Spleen (tissue), 11 donors: Measurements from ENCODE around the gene ADAMTS17. TPM values are rescaled to one million over a fixed set of nuclear protein-coding genes. Genes with fewer than 3 reads are reported as not detected.

Experiments
- DNase-seq: peaks from one replicate; pipeline ENCODE4 v3.0.0-alpha.2; 2020
- H3K27ac ChIP-seq, 8 donors: fragments of 200-600 bp; sonication (generic) in 7 of 8; 1 replicate in 4 of 8; 2 replicates in 4 of 8; pipeline versions ENCODE4 v1.5.0 to v1.8.0; 2016 to 2021; ENCODE audit warnings: inconsistent platforms in 4 of 8, mild to moderate bottlenecking in 4 of 8, moderate library complexity in 1 of 8
- H3K27me3 ChIP-seq, 7 donors: fragments of 200-600 bp; sonication (generic) in 6 of 7; replicated peaks in 1 of 7; 1 replicate in 4 of 7; 2 replicates in 3 of 7; pipeline versions ENCODE4 v1.5.0 to v1.8.0; 2016 to 2021; ENCODE audit warnings: inconsistent platforms in 3 of 7, mild to moderate bottlenecking in 1 of 7
- H3K36me3 ChIP-seq, 6 donors: fragments of 200-600 bp; sonication (generic) in 5 of 6; 1 replicate in 4 of 6; 2 replicates in 2 of 6; pipeline versions ENCODE4 v1.5.0 to v1.8.0; 2016 to 2021; ENCODE audit warnings: inconsistent platforms in 2 of 6
- H3K4me1 ChIP-seq, 6 donors: fragments of 200-600 bp; sonication (generic) in 5 of 6; 1 replicate in 3 of 6; 2 replicates in 3 of 6; pipeline versions ENCODE4 v1.5.0 to v1.8.0; 2016 to 2021; ENCODE audit warnings: inconsistent platforms in 3 of 6
- H3K4me3 ChIP-seq, 8 donors: fragments of 200-600 bp; sonication (generic) in 7 of 8; 1 replicate in 4 of 8; 2 replicates in 4 of 8; pipeline versions ENCODE4 v1.5.0 to v1.8.0; 2016 to 2021; ENCODE audit warnings: inconsistent platforms in 4 of 8, mild to moderate bottlenecking in 4 of 8, moderate library complexity in 2 of 8
- H3K9me3 ChIP-seq, 8 donors: fragments of 200-600 bp; sonication (generic) in 7 of 8; 1 replicate in 4 of 8; 2 replicates in 4 of 8; pipeline versions ENCODE4 v1.5.0 to v1.8.0; 2016 to 2021; ENCODE audit warnings: inconsistent platforms in 4 of 8
- CTCF ChIP-seq, 11 experiments: fragments of 200-600 bp in 7 of 11; fragments of 450-650 bp in 4 of 11; sonication (generic) in 4 of 11; IDR thresholded peaks in 8 of 11; conservative IDR thresholded peaks in 3 of 11; 1 replicate in 7 of 11; 2 replicates in 4 of 11; pipeline versions ENCODE4 v1.4.0 to v1.8.0; 2016 to 2021; ENCODE audit warnings: antibody characterized with exemption in 11 of 11, inconsistent platforms in 4 of 11, mild to moderate bottlenecking in 1 of 11
- POLR2A ChIP-seq, 3 donors: fragments of 450-650 bp; IDR thresholded peaks; one replicate each; pipeline ENCODE4 v1.5.1; 2017; ENCODE audit warnings: antibody characterized with exemption in 3 of 3, mild to moderate bottlenecking in 1 of 3
- POLR2AphosphoS5 ChIP-seq, 3 donors: sonication (generic); formaldehyde crosslinking; IDR thresholded peaks; one replicate each; pipeline ENCODE4 v1.5.1; 2017; ENCODE audit warnings: antibody characterized with exemption in 3 of 3
- WGBS, 5 donors: extraction: QIAGEN DNeasy Blood & Tissue Kit in 3 of 5; methylation state at CpG; one replicate each; pipeline versions ENCODE4 v1.1.5 to v1.1.7; 2013 to 2018; 5-methylcytosine and 5-hydroxymethylcytosine counted together
- intact Hi-C: fragments of 100-400 bp; cut with DNase I; formaldehyde crosslinking; loops from one replicate; pipeline ENCODE4 v1.15.0; 2023; ENCODE audit warnings: low total_unique reads
- polyA plus RNA-seq, 3 donors: library from polyadenylated mRNA; stranded (reverse); fragments of 200-250 nt; gene quantifications; one replicate each; pipeline ENCODE4 v1.2.1, GENCODE V29; 2013
- small RNA-seq, 4 donors: library from RNA; depleted of rRNA; stranded (forward); fragments of <200 nt; gene quantifications; one replicate each; pipeline ENCODE3, GENCODE V24; 2016
- total RNA-seq, 7 donors: library from RNA; depleted of rRNA in 3 of 7; stranded (reverse); fragments of >200 nt in 3 of 7; fragmentation: NEBNext Ultra II Directional in 4 of 7; extraction: Animal tissue kit (Norgen Biotek cat#: 25700) in 4 of 7; gene quantifications; one replicate each; pipeline versions ENCODE4 v1.1.0 to v1.2.1, GENCODE V29; 2016 to 2021
- donor health status: healthy with polysubstance abuse.
- donor health status: DM: no; HTN: no; CAD: no; lungs with moderate emphysema.
- donor health status: DM: no; HTN: no; CAD: no.
- donor health status: Bipolar disorder and iron deficiency.
- donor health status: healthy.
- donor health status: DM: no; HTN: no; CAD: no.
- donor health status: DM: yes; HTN: yes; CAD: no.

The ADAMTS17 gene
- total and polyA plus RNA-seq, 10 donors = 0.21 to 13.2 (median 5.8) TPM

- H3K4me3 ChIP-seq = no peak overlapping the region
- intact Hi-C loops = no loop called here
- no peaks in the 10 kb centered on the region for H3K36me3 ChIP-seq
- peaks cover 0 to 14% (median 10%) of the 10 kb centered on the region in 6 donors for H3K4me1 ChIP-seq
- TF ChIP-seq POLR2AphosphoS5 (IDR thresholded peaks at IDR 0.05) = no peak
- no peak for TF ChIP-seq CTCF (IDR thresholded peaks at IDR 0.05 in 8 of 11, conservative IDR thresholded peaks at IDR 0.05 in 3 of 11)
- TF ChIP-seq POLR2A (IDR thresholded peaks at IDR 0.05) = no peak
- no peaks in the 10 kb centered on the region for H3K9me3 ChIP-seq
- H3K27ac ChIP-seq = no peak overlapping the region
- no peak for DNase-seq
- WGBS, 5 donors = 82 to 92% (median 87%) methylated on average over 3 of the region's 3 CpGs
- peaks cover 0 to 12% (median 0%) of the 10 kb centered on the region in 7 donors for H3K27me3 ChIP-seq
Measured at GRCh38 chr15:99923711-99924110, 418.1 kb downstream of the ADAMTS17 start.

Small RNA genes lying within 50 kb of the gene (small RNA-seq; reads per million reads assigned to genes)
- 0 reads per million in 4 donors for gene RNA5SP402

Other genes with a start within 250 kb of the ADAMTS17 start
- gene CERS3, start 187.0 kb upstream of the ADAMTS17 start, total RNA-seq = under 1 TPM in 3 of 7 donors, not detected in 4; 0.37 to 0.41 (median 0.40) TPM
- under 1 TPM; 0.04 to 0.09 (median 0.06) TPM for gene CERS3, start 187.0 kb upstream of the ADAMTS17 start, polyA plus RNA-seq